ENCODE data around the gene GRM1. TPM values are rescaled to one million over a fixed set of nuclear protein-coding genes. Genes with fewer than 3 reads are reported as not detected.

Gene GRM1
- total RNA-seq, 1 donor from 2014 or later: not detected

DNA sequence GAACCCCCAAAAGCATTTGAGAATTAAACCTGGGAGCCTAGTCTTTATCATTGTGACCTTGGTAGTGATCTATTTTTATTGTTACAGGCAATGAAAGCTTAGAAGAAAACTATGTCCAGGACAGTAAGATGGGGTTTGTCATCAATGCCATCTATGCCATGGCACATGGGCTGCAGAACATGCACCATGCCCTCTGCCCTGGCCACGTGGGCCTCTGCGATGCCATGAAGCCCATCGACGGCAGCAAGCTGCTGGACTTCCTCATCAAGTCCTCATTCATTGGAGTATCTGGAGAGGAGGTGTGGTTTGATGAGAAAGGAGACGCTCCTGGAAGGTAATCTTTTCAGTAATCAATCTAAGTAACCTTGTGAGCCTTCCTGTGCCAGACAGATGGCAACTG is 323.3 kb downstream of the GRM1 start:
- Histone ChIP-seq H3K9me3 (no peaks in the 10 kb centered on the region), H3K36me3 (no peaks in the 10 kb centered on the region), H3K27ac (no peak overlapping the region), H3K27me3 (no peaks in the 10 kb centered on the region), H3K4me1 (no peaks in the 10 kb centered on the region), H3K4me3 (no peak overlapping the region)
- intact Hi-C loops (cut with DNase I): no loop called here
- no peak for TF ChIP-seq POLR2AphosphoS5 (IDR thresholded peaks at IDR 0.05; ENCODE audit: insufficient read depth in 1 of 2, low read depth in 1 of 2)
- TF ChIP-seq POLR2A (IDR thresholded peaks at IDR 0.05): no peak
- TF ChIP-seq, protein P1, sequence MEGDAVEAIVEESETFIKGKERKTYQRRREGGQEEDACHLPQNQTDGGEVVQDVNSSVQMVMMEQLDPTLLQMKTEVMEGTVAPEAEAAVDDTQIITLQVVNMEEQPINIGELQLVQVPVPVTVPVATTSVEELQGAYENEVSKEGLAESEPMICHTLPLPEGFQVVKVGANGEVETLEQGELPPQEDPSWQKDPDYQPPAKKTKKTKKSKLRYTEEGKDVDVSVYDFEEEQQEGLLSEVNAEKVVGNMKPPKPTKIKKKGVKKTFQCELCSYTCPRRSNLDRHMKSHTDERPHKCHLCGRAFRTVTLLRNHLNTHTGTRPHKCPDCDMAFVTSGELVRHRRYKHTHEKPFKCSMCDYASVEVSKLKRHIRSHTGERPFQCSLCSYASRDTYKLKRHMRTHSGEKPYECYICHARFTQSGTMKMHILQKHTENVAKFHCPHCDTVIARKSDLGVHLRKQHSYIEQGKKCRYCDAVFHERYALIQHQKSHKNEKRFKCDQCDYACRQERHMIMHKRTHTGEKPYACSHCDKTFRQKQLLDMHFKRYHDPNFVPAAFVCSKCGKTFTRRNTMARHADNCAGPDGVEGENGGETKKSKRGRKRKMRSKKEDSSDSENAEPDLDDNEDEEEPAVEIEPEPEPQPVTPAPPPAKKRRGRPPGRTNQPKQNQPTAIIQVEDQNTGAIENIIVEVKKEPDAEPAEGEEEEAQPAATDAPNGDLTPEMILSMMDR (IDR thresholded peaks at IDR 0.05): no peak
- no peak for DNase-seq (ENCODE audit: extremely low spot score in 2 of 2)

DNA sequence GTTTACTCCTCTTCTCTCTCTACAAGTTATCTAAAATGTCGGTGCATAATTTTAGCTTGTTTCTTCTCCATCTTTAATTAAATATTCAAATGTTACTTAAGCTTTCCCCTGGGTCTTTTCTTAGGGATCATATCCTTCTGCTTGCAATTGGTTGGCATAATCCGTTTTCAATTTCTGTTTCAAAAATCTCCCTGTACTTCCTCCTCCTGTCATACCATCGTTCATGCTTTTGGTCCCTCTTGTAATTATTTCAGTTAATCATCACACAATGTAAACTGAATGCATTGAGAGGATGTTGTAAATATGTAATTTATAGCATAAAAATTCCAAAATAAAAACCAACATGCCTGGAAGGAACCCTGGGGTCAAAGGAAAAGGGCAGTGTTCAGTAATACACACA is 325.6 kb downstream of the GRM1 start:
- TF ChIP-seq POLR2AphosphoS5 (IDR thresholded peaks at IDR 0.05; ENCODE audit: insufficient read depth in 1 of 2, low read depth in 1 of 2) (no peak), POLR2A (IDR thresholded peaks at IDR 0.05) (no peak)
- TF ChIP-seq, protein P1 (IDR thresholded peaks at IDR 0.05): no peak
- no peak overlapping the region for H3K27ac ChIP-seq
- intact Hi-C loops (cut with DNase I): no loop called here
- H3K27me3 ChIP-seq: no peaks in the 10 kb centered on the region
- peaks cover 11% of the 10 kb centered on the region for H3K4me1 ChIP-seq
- H3K36me3 ChIP-seq: no peaks in the 10 kb centered on the region
- H3K4me3 ChIP-seq: no peak overlapping the region
- H3K9me3 ChIP-seq: no peaks in the 10 kb centered on the region
- DNase-seq (ENCODE audit: extremely low spot score in 2 of 2): no peak

DNA sequence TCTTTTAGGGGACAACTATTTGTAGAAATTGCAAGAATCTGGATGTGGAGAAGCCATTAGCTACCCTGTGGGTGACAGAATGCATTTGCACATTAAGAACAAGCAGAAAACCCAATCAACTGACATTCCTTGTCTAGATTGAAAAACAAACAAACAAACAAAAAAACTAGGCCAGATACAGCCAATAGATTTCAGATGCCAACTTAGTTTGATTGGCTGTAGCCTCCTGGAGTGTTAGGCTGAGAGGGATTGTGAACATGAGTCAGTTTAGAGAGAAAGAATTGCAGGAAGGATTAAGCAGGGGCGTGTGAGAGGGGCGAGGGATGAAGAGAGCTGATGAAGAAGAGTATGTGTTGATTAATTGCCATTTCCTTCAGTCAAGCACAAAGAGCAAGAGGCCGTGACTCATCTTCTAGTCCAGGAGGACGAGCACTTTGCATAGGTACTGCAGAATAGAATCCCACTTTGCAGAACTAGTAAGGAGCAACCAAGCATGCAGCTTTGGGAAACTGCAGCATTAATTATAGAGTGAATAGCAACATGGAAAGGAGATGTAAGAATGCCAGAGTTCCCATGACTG is 326.7 kb downstream of the GRM1 start:
- TF ChIP-seq POLR2AphosphoS5 (IDR thresholded peaks at IDR 0.05; ENCODE audit: insufficient read depth in 1 of 2, low read depth in 1 of 2) (no peak), POLR2A (IDR thresholded peaks at IDR 0.05) (no peak)
- TF ChIP-seq, protein P1 (IDR thresholded peaks at IDR 0.05): no peak
- no peaks in the 10 kb centered on the region for H3K9me3 ChIP-seq
- H3K4me1 ChIP-seq: peaks cover 11% of the 10 kb centered on the region
- no peaks in the 10 kb centered on the region for H3K27me3 ChIP-seq
- intact Hi-C loops (cut with DNase I): no loop called here
- no peaks in the 10 kb centered on the region for H3K36me3 ChIP-seq
- H3K27ac ChIP-seq: no peak overlapping the region
- no peak for DNase-seq (ENCODE audit: extremely low spot score in 2 of 2)
- no peak overlapping the region for H3K4me3 ChIP-seq

DNA sequence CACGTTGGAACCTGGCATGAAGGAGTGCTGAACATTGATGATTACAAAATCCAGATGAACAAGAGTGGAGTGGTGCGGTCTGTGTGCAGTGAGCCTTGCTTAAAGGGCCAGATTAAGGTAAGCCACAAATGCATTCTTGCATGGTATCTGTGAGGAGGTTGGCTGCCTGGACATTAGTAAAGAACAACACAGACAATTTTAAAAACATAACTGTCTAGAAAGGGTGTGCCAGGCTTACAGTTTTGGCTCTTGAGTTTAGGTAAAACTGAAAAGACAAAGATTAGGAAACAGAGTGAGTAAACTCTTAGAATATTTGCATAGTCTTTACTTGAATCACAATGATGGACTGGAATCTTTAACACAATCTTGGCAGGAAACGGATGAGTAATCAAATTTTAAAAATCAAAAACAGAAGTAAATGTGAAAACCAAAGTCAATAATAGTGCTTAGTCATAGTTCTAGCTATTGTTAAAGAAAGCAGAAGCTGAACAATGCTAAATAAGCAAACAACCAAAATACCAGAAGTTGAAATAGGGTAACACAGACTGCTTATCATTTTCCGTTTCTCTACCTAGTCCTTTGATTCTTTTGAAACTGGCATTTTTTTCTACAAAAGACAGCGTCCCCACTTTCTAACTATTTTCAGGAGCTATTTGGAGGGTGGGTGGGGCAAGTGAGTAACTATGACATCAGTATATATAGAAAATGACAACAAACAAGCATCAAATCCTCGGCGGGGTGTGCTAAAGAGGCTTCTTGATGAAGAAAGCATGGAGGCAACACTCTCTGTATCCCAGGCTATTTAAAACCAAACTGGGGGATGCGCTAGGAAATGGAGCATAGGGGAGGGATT is 328.9 kb downstream of the GRM1 start:
- no peak overlapping the region for H3K4me3 ChIP-seq
- H3K9me3 ChIP-seq: no peaks in the 10 kb centered on the region
- H3K27ac ChIP-seq: no peak overlapping the region
- DNase-seq (ENCODE audit: extremely low spot score in 2 of 2): no peak
- H3K27me3 ChIP-seq: no peaks in the 10 kb centered on the region
- intact Hi-C loops (cut with DNase I): no loop called here
- TF ChIP-seq POLR2AphosphoS5 (IDR thresholded peaks at IDR 0.05; ENCODE audit: insufficient read depth in 1 of 2, low read depth in 1 of 2) (no peak), POLR2A (IDR thresholded peaks at IDR 0.05) (no peak)
- TF ChIP-seq, protein P1 (IDR thresholded peaks at IDR 0.05): no peak
- peaks cover 11% of the 10 kb centered on the region for H3K4me1 ChIP-seq
- no peaks in the 10 kb centered on the region for H3K36me3 ChIP-seq
